Measurements from ENCODE around the gene FBXO10.

The FBXO10 gene

GRCh38 chr9:37508834-37509206, 67.4 kb downstream of the FBXO10 start:
- TF ChIP-seq CTCF (IDR thresholded peaks at IDR 0.05; ENCODE audit: borderline replicate concordance, insufficient read depth, low read depth, low read length) = no peak
- no peak overlapping the region for H3K4me3 ChIP-seq (ENCODE audit: low read depth, low read length)

GRCh38 chr9:37508135-37508833, 67.9 kb downstream of the FBXO10 start:
- H3K4me3 ChIP-seq (ENCODE audit: low read depth, low read length) = no peak overlapping the region
- no peak for TF ChIP-seq CTCF (IDR thresholded peaks at IDR 0.05; ENCODE audit: borderline replicate concordance, insufficient read depth, low read depth, low read length)

- no peak for TF ChIP-seq CTCF (IDR thresholded peaks at IDR 0.05; ENCODE audit: borderline replicate concordance, insufficient read depth, low read depth, low read length)
- H3K4me3 ChIP-seq (ENCODE audit: low read depth, low read length) = no peak overlapping the region
These were observed 68.5 kb downstream of the FBXO10 start for GRCh38 chr9:37507566-37508134.

GRCh38 chr9:37504605-37505004, 71.6 kb downstream of the FBXO10 start:
- no peak for TF ChIP-seq CTCF (IDR thresholded peaks at IDR 0.05; ENCODE audit: borderline replicate concordance, insufficient read depth, low read depth, low read length)

GRCh38 chr9:37503736-37504135, 72.4 kb downstream of the FBXO10 start:
- no peak for TF ChIP-seq CTCF (IDR thresholded peaks at IDR 0.05; ENCODE audit: borderline replicate concordance, insufficient read depth, low read depth, low read length)
- no peak overlapping the region for H3K4me3 ChIP-seq (ENCODE audit: low read depth, low read length)

More at GRCh38 chr9:37504605-37505004, 71.6 kb downstream of the FBXO10 start:
- H3K4me3 ChIP-seq (ENCODE audit: low read depth, low read length) = no peak overlapping the region

- H3K4me3 ChIP-seq (ENCODE audit: low read depth, low read length) = no peak overlapping the region
- no peak for TF ChIP-seq CTCF (IDR thresholded peaks at IDR 0.05; ENCODE audit: borderline replicate concordance, insufficient read depth, low read depth, low read length)
These were observed 74.1 kb downstream of the FBXO10 start for GRCh38 chr9:37501957-37502596.

- TF ChIP-seq CTCF (IDR thresholded peaks at IDR 0.05; ENCODE audit: borderline replicate concordance, insufficient read depth, low read depth, low read length) = no peak
- no peak overlapping the region for H3K4me3 ChIP-seq (ENCODE audit: low read depth, low read length)
These were observed 76.9 kb downstream of the FBXO10 start for GRCh38 chr9:37499297-37499696.

Measured in GM12875 (cell line).